HG03039 (cell line): ENCODE results near the gene F13B.
"Not testable (repeated sequence)": the region's sequence is repeated elsewhere in the genome, so short reads cannot be mapped to it uniquely, and the experiment has no call there.

ENCODE experiments used
- ATAC-seq: cut with Tn5 transposase; IDR thresholded peaks from one replicate; pipeline ENCODE4 v1.9.1; 2021; ENCODE audit warnings: mild to moderate bottlenecking, moderate library complexity; ENCODE audit not compliant: unreplicated experiment

The F13B gene, protein sequence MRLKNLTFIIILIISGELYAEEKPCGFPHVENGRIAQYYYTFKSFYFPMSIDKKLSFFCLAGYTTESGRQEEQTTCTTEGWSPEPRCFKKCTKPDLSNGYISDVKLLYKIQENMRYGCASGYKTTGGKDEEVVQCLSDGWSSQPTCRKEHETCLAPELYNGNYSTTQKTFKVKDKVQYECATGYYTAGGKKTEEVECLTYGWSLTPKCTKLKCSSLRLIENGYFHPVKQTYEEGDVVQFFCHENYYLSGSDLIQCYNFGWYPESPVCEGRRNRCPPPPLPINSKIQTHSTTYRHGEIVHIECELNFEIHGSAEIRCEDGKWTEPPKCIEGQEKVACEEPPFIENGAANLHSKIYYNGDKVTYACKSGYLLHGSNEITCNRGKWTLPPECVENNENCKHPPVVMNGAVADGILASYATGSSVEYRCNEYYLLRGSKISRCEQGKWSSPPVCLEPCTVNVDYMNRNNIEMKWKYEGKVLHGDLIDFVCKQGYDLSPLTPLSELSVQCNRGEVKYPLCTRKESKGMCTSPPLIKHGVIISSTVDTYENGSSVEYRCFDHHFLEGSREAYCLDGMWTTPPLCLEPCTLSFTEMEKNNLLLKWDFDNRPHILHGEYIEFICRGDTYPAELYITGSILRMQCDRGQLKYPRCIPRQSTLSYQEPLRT

GRCh38 chr1:197066719-197067456 lies at the start of gene F13B:
Gene F13B (minus strand): TSS chr1:197067260. CDS start chr1:197067223, 37 bp downstream.
- no peak for ATAC-seq

- no peak for ATAC-seq
Measured at GRCh38 chr1:197116156-197116555, 49.1 kb upstream of the F13B start.

- no peak for ATAC-seq
Measured at GRCh38 chr1:197106869-197107268, 39.8 kb upstream of the F13B start.

GRCh38 chr1:197103300-197103699 lies 36.2 kb upstream of the F13B start:
- no peak for ATAC-seq

- no peak for ATAC-seq
Measured at GRCh38 chr1:197101978-197102377, 34.9 kb upstream of the F13B start.

DNA sequence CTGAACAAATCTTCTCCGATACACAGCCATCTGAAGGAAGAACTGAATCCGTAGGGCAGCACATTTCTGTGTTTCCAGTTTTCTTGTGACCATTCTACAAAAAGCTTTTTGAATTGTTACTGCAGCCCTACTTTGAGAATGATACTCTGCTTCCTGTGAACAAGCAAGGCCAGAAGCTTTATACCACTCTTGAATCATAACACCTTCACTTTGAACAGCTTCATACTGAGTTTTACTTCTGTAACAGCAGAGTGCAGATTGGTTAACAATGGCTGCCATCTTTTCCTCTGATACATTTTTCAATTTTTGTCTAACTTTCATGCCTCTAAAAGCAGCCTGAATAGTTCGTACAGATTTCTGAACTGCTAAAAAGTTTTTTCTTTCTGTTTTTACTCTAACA lies 33.6 kb upstream of the F13B start:
- ATAC-seq, result no peak

GRCh38 chr1:197099444-197099843 lies 32.4 kb upstream of the F13B start:
- ATAC-seq, result no peak

DNA sequence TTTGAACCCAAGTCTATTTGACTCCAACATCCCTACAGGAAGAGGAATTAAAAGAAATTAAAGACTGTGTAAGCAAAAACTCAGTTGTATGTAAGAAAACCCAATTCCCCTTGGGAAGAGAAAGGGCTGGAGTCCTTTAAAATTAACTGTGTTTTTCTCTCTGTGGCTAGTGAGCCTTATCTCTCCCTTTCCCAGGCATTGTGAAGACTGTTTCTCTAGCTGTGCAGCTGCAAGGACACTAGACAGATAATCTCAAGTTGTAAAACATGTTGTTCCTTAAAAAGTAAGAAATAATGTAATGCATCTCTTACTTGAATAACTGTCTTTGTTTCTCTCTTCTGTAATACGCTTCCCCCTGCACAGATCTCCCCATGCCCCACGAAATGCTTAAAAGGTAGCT lies 29.9 kb upstream of the F13B start:
- not testable (repeated sequence) for ATAC-seq

DNA sequence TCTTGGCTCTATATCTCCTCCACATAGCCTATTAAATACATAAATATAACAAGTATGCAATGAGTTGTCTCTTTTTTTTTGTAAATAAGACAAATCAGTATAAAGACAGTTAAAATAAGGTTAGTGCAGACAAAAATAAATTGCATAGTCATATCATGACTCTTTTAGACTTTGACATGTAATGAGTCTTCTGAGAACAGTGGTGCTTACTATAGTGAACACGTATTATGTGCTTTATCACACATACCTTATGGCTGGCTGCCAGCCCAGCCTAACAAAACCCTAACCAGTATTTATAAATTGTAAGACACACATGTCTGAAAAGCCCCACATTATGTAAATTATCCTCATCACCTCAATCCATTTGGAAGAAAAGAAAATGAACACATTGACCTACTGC lies 29.1 kb upstream of the F13B start:
- ATAC-seq, result no peak

- no peak for ATAC-seq
Measured at GRCh38 chr1:197093226-197093885, 26.3 kb upstream of the F13B start.

DNA sequence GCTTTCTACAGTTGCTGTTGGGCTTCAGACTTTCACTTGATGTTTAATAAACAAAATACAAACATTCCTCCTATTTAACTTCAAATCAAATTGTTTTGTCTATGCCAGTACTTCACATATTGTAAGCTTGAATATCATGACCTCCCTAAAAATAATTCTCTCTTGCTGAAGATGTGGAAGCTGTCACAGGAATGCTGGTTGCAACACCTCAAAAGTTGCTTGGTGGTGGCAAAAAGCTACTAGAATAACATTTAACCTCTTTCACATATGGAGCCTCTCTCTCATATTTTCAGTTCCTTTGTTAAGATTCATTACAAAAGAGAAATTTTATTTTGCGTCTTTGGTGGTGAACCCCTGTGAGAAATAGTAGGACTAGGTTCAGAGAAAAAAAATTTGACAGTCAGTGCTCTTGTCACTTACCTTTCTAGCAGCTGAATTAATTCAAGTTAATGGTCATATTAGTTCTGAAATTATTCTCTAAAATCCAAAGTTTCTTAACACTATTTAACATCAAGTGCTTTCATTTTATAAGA lies 25.5 kb upstream of the F13B start:
- ATAC-seq, result no peak

DNA sequence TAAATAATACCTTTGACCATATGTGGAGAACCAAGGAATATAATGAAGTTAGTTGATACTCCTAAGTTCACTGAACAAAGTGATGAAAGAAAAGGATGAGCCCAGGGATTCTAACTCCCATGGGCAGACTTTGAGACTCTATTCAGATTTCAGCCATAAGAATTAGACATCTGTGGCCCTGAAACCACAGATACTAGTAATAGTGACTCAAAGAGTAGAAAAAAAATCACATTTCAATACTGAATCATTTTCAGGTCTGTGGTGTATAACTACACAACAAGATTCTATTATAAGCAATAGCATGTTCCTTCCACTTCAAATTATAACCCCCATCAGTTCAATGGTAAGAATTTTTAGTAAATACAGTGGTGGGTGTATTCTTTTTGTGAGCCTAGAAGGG lies 16.4 kb upstream of the F13B start:
- ATAC-seq, result no peak

DNA sequence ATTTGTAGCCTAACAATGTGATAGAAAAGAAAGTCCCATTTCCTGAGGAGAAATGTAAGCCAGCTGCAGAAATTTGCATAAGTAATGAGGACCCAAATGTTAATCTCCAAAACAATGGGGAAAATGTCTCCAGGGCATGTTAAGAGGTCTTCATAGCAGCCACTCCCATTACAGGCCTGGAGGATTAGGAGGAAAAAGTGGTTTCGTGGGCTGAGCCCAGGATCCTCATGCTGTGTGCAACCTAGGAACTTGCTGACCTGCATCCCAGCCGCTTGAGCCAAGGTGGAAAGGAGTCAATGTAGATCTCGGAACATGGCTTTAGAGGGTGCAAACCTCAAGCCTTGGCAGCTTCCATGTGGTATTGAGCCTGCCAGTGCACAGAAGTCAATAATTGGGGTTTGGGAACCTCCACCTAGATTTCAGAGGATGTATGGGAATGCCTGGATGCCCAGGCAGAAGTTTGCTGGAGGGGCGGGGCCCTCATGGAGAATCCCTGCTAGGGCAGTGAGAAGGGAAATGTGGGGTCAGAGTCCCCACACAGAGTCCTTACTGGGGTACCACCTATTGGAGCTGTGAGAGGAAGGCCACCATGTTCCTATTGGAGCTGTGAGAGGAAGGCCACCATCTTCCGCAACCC lies 14.2 kb upstream of the F13B start:
- ATAC-seq, result no peak

- ATAC-seq, result no peak
Measured at GRCh38 chr1:197080323-197080722, 13.3 kb upstream of the F13B start.

GRCh38 chr1:197076585-197076984 lies 9.5 kb upstream of the F13B start:
- ATAC-seq, result no peak

DNA sequence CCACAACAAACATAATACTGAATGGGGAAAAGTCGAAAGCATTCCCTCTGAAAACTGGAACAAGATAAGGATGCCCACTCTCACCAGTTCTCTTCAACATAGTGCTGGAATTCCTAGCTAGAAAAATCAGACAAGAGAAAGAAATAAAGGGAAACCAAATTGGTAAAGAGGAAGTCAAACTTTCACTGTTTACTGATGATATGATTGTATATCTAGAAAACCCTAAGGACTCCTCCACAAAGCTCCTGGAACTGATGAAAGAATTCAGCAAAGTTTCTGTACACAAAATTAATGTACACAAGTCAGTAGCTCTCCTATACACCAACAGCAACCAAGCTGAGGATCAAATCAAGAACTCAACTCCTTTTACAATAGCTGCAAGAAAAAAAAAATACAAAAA lies 6.9 kb upstream of the F13B start:
- ATAC-seq, result no peak

DNA sequence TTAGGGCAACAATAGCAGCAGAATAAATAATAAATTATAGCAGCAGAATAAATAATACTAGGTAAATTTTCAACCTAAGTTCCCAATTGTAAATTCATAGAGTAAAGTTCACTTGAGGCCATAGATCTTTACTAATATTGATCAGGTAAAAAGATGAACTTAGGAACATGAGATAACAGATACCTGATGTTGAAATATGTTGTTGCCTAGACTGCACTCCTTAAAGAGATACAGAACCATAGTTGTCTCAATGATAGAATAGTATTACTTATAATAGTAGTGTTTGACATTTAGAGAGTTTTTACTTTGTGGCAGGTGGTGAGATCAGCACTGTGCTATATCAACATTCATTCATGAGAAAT lies 378 bp upstream of the F13B start:
- ATAC-seq, result no peak

DNA sequence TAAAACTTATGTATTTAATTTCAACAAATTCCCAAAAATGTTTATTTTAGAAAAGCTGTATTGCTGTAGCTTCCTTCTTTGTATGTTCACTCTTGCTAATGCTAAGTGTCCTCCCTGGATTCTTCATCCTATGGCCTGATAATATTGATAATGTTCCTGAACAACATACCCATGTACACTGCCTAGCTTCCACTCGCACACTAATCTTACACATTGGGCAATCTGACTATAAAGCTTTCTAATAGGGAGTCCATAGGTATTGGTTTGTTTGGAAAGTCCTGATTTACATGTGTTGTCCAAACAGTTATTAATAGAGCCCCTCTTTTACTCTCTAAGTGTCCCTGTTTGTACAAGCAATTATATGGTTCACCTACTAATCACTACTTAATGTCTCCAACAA lies 783 bp downstream of the F13B start:
- no peak for ATAC-seq

- ATAC-seq, result no peak
Measured at GRCh38 chr1:197065559-197065958, 1.5 kb downstream of the F13B start.

GRCh38 chr1:197063212-197063611 lies 3.8 kb downstream of the F13B start:
- no peak for ATAC-seq

- peak; percentile 86 for ATAC-seq
Measured at GRCh38 chr1:197062692-197063091, 4.4 kb downstream of the F13B start.
